Astrocyte of the cerebellum (primary cell): ENCODE data around the gene MMP2.

Experiments
- DNase-seq: peaks from one replicate; pipeline ENCODE4 v3.0.0-alpha.2; 2011; ENCODE audit warnings: low read depth
- H3K4me3 ChIP-seq: 2 replicates; pipeline ENCODE4 v1.5.1; 2011; ENCODE audit warnings: mild to moderate bottlenecking, low read depth, low read length, moderate library complexity
- CTCF ChIP-seq: IDR thresholded peaks from 2 replicates; pipeline ENCODE4 v1.5.1; 2012; ENCODE audit warnings: low read length, low read depth, moderate library complexity, mild to moderate bottlenecking; ENCODE audit errors: missing control alignments
- in situ Hi-C: cut with HindIII; loops from 2 replicates; pipeline ENCODE4 v1.10.0; 2017; ENCODE audit warnings: low sequenced_read_pairs

Gene MMP2

GRCh38 chr16:55501549-55502322 is 22.7 kb downstream of the MMP2 start:
- no peak overlapping the region for H3K4me3 ChIP-seq
- no peak for DNase-seq
- in situ Hi-C loops = no loop called here
- TF ChIP-seq CTCF = peak; percentile 50

GRCh38 chr16:55502801-55503366 is 23.9 kb downstream of the MMP2 start:
- peak; percentile 15 for TF ChIP-seq CTCF
- in situ Hi-C loops = no loop called here
- peak; percentile 91 for DNase-seq
- H3K4me3 ChIP-seq = no peak overlapping the region

- H3K4me3 ChIP-seq = no peak overlapping the region
- no peak for TF ChIP-seq CTCF
- no peak for DNase-seq
- in situ Hi-C loops = no loop called here
These were observed 24.9 kb downstream of the MMP2 start for GRCh38 chr16:55503726-55504550.

- no peak for TF ChIP-seq CTCF
- in situ Hi-C loops = no loop called here
- DNase-seq = no peak
- H3K4me3 ChIP-seq = no peak overlapping the region
These were observed 26.5 kb downstream of the MMP2 start for GRCh38 chr16:55505333-55506015.

GRCh38 chr16:55506083-55506482 is 27.1 kb downstream of the MMP2 start:
- no peak for DNase-seq
- in situ Hi-C loops = no loop called here
- TF ChIP-seq CTCF = no peak
- H3K4me3 ChIP-seq = no peak overlapping the region

GRCh38 chr16:55506708-55507107 is 27.7 kb downstream of the MMP2 start:
- in situ Hi-C loops = no loop called here
- TF ChIP-seq CTCF = no peak
- DNase-seq = no peak
- H3K4me3 ChIP-seq = no peak overlapping the region
